ENCODE measurements around the gene PPIB.

GRCh38 chr15:64148168-64148567 is 14.7 kb downstream of the PPIB start:
- no peak for TF ChIP-seq CTCF (conservative IDR thresholded peaks at IDR 0.05; ENCODE audit: low read length)
- no peak for TF ChIP-seq EZH2phosphoT487 (IDR thresholded peaks at IDR 0.05; ENCODE audit: borderline replicate concordance)

Measured in Loucy (cell line).